K562 (cell line): ENCODE results near the gene MYOM1. TPM values are rescaled to one million over a fixed set of nuclear protein-coding genes. Genes with fewer than 3 reads are reported as not detected.

Experiments used
- ASH1L ChIP-seq: fragments of 450-650 bp; IDR thresholded peaks from 2 replicates; pipeline ENCODE4 v1.6.1; 2018; ENCODE audit warnings: borderline replicate concordance, mild to moderate bottlenecking, low read depth; ENCODE audit not compliant: partially characterized antibody
- GATA2 ChIP-seq: sonication (generic); formaldehyde crosslinking; IDR thresholded peaks from 2 replicates; pipeline ENCODE4 v1.4.0; 2020; ENCODE audit warnings: mild to moderate bottlenecking, missing genetic modification reagents
- ILF3 ChIP-seq: fragments of 450-650 bp; IDR thresholded peaks from 2 replicates; pipeline ENCODE4 v1.6.1; 2018; ENCODE audit warnings: antibody characterized with exemption, mild to moderate bottlenecking, moderate library complexity, borderline replicate concordance
- NR2C1 ChIP-seq, 2 experiments: fragments of 450-650 bp; IDR thresholded peaks; 2 replicates each; pipeline ENCODE4 v1.6.1; 2017; ENCODE audit warnings: mild to moderate bottlenecking in 2 of 2, antibody characterized with exemption in 1 of 2, inconsistent platforms in 1 of 2, missing compliant biosample characterization in 1 of 2, missing genetic modification characterization in 1 of 2
- RBM34 ChIP-seq: fragments of 200-400 bp; formaldehyde crosslinking; IDR thresholded peaks from 2 replicates; pipeline ENCODE4 v1.6.1; 2018; ENCODE audit warnings: low read length, borderline replicate concordance; ENCODE audit not compliant: insufficient read depth
- REST ChIP-seq, 2 experiments: fragments of 450-650 bp; formaldehyde crosslinking in 1 of 2; IDR thresholded peaks; 2 replicates each; pipeline versions ENCODE4 v1.4.0 to v1.6.1; 2014 to 2020; ENCODE audit warnings: mild to moderate bottlenecking in 2 of 2, borderline replicate concordance in 1 of 2, low read depth in 1 of 2
- RREB1 ChIP-seq: fragments of 250-450 bp; sonication (Bioruptor Pico); IDR thresholded peaks from 2 replicates; pipeline ENCODE4 v1.4.0; 2020
- ZNF589 ChIP-seq: fragments of 200-800 bp; sonication (Bioruptor generic); IDR thresholded peaks from 2 replicates; pipeline ENCODE4 v1.6.1; 2016; ENCODE audit warnings: low read depth, missing genetic modification characterization, missing compliant biosample characterization
- polyA plus RNA-seq, 8 experiments: library from polyadenylated mRNA; depleted of rRNA in 4 of 8; stranded (reverse) in 5 of 8; unstranded in 3 of 8; fragments of >200 nt; fragmentation: Nextera tagmentation in 2 of 8; fragmentation: Illumina TruSeq in 1 of 8; extraction: Ambion mirVana in 2 of 8; extraction: Trizol in 1 of 8; gene quantifications; 2 replicates each; pipeline versions ENCODE4 v1.2.1 to v1.2.3, GENCODE V29; 2011 to 2014; ENCODE audit warnings: inconsistent platforms in 1 of 8, missing spikeins in 1 of 8
- total RNA-seq, 7 experiments: library from RNA; depleted of rRNA in 6 of 7; stranded (reverse); fragments of >200 nt in 6 of 7; fragmentation: Illumina TruSeq in 2 of 7; extraction: Trizol in 2 of 7; gene quantifications; 2 replicates each; pipeline versions ENCODE4 v1.2.1 to v1.2.3, GENCODE V29; 2011 to 2021; ENCODE audit warnings: low replicate concordance in 1 of 7
- TF ChIP-seq, protein P1 (sequence below): fragments of 200-800 bp; sonication (Bioruptor generic); IDR thresholded peaks from 2 replicates; pipeline ENCODE4 v1.6.1; 2017; ENCODE audit warnings: missing genetic modification characterization, missing compliant biosample characterization

The MYOM1 gene
- total and polyA plus RNA-seq, 9 of the 15 experiments (the other 6 are each of a cell fraction or from before 2014, with no cell fraction given): 0.01 to 0.62 (median 0.25) TPM

GRCh38 chr18:3262234-3263131 is 42.7 kb upstream of the MYOM1 start (continued):
- TF ChIP-seq, protein P1, sequence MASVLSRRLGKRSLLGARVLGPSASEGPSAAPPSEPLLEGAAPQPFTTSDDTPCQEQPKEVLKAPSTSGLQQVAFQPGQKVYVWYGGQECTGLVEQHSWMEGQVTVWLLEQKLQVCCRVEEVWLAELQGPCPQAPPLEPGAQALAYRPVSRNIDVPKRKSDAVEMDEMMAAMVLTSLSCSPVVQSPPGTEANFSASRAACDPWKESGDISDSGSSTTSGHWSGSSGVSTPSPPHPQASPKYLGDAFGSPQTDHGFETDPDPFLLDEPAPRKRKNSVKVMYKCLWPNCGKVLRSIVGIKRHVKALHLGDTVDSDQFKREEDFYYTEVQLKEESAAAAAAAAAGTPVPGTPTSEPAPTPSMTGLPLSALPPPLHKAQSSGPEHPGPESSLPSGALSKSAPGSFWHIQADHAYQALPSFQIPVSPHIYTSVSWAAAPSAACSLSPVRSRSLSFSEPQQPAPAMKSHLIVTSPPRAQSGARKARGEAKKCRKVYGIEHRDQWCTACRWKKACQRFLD (CRISPR knock-in tag): no peak; the same call in 1 of the 2 replicates
- TF ChIP-seq ASH1L (no peak), NR2C1 (IDR thresholded peaks at IDR 0.05) (no peak), NR2C1 (tag; IDR thresholded peaks at IDR 0.05) (0 out of 2 replicates have a peak, but pooled peaks have one; percentile 33), GATA2 (CRISPR knock-in tag) (no peak), RREB1 (CRISPR knock-in tag) (no peak), RBM34 (0 out of 2 replicates have a peak, but pooled peaks have one; percentile 15), ZNF589 (no peak), REST (IDR thresholded peaks at IDR 0.05; ENCODE audit: borderline replicate concordance) (0 out of 2 replicates have a peak, but pooled peaks have one; percentile 16), REST (CRISPR knock-in tag; IDR thresholded peaks at IDR 0.05; ENCODE audit: low read depth) (no peak), ILF3 (no peak)
